GM23338 (cell line): ENCODE measurements around the gene BRPF3. TPM values are rescaled to one million over a fixed set of nuclear protein-coding genes. Genes with fewer than 3 reads are reported as not detected.

Source experiments
- ATAC-seq: fragments of 200-7000 bp; cut with Tn5 transposase; 3 replicates; pipeline ENCODE4 v1.9.1; 2020
- DNase-seq: peaks from one replicate; pipeline ENCODE4 v3.0.0-alpha.2; 2015; ENCODE audit warnings: low spot score
- H2AFZ ChIP-seq: fragments of 200-600 bp; sonication (generic); 2 replicates; pipeline ENCODE4 v1.8.0; 2016; ENCODE audit warnings: antibody characterized with exemption, mild to moderate bottlenecking, moderate library complexity
- H3F3A ChIP-seq: fragments of 200-600 bp; sonication (generic); replicated peaks from 2 replicates; pipeline ENCODE4 v1.8.0; 2017; ENCODE audit warnings: antibody characterized with exemption, mixed run types, low read depth
- H3K27ac ChIP-seq: fragments of 200-600 bp; sonication (generic); 2 replicates; pipeline ENCODE4 v1.6.1; 2016; ENCODE audit warnings: low read depth
- H3K27me3 ChIP-seq: fragments of 200-600 bp; sonication (generic); 2 replicates; pipeline ENCODE4 v1.8.0; 2016; ENCODE audit warnings: mild to moderate bottlenecking, mixed run types, moderate library complexity; ENCODE audit not compliant: insufficient read depth
- H3K36me3 ChIP-seq: fragments of 200-600 bp; sonication (generic); 2 replicates; pipeline ENCODE4 v1.8.0; 2016; ENCODE audit warnings: mild to moderate bottlenecking; ENCODE audit not compliant: insufficient read depth
- H3K4me1 ChIP-seq: fragments of 200-600 bp; sonication (generic); 2 replicates; pipeline ENCODE4 v1.8.0; 2016; ENCODE audit warnings: mild to moderate bottlenecking, moderate library complexity; ENCODE audit not compliant: insufficient read depth
- H3K4me2 ChIP-seq: fragments of 200-600 bp; sonication (generic); 2 replicates; pipeline ENCODE4 v1.7.1; 2017; ENCODE audit warnings: mixed run types
- H3K4me3 ChIP-seq: fragments of 200-600 bp; sonication (generic); 2 replicates; pipeline ENCODE4 v1.6.1; 2016; ENCODE audit warnings: mixed run types
- H3K79me2 ChIP-seq: fragments of 200-600 bp; sonication (generic); replicated peaks from 2 replicates; pipeline ENCODE4 v1.8.0; 2017; ENCODE audit warnings: mild to moderate bottlenecking; ENCODE audit not compliant: insufficient read depth
- H3K9me2 ChIP-seq: fragments of 200-600 bp; sonication (generic); 2 replicates; pipeline ENCODE4 v1.8.0; 2017; ENCODE audit not compliant: insufficient read depth
- H4K20me1 ChIP-seq: fragments of 200-600 bp; sonication (generic); replicated peaks from 2 replicates; pipeline ENCODE4 v1.8.0; 2017; ENCODE audit warnings: mild to moderate bottlenecking; ENCODE audit not compliant: insufficient read depth
- H3K27ac Mint-ChIP-seq: 2 replicates; pipeline ENCODE4 v1.8.0; 2020; ENCODE audit warnings: inconsistent platforms, mild to moderate bottlenecking, moderate library complexity, mixed read lengths
- H3K27me3 Mint-ChIP-seq: 3 replicates; pipeline ENCODE4 v1.8.0; 2022; ENCODE audit warnings: low read depth, mild to moderate bottlenecking, moderate library complexity, mixed read lengths, inconsistent platforms; ENCODE audit not compliant: insufficient read depth, poor library complexity
- H3K36me3 Mint-ChIP-seq: 3 replicates; pipeline ENCODE4 v1.8.0; 2021; ENCODE audit warnings: low read depth, mild to moderate bottlenecking, inconsistent platforms, moderate library complexity, mixed read lengths
- H3K4me1 Mint-ChIP-seq: 3 replicates; pipeline ENCODE4 v1.8.0; 2020; ENCODE audit warnings: mild to moderate bottlenecking, inconsistent platforms, mixed read lengths
- H3K4me3 Mint-ChIP-seq: 3 replicates; pipeline ENCODE4 v1.8.0; 2021; ENCODE audit warnings: moderate library complexity, mild to moderate bottlenecking, inconsistent platforms, mixed read lengths
- H3K9me3 Mint-ChIP-seq: 3 replicates; pipeline ENCODE4 v1.8.0; 2020; ENCODE audit warnings: moderate library complexity, mild to moderate bottlenecking, inconsistent platforms, mixed read lengths
- CREB1 ChIP-seq: fragments of 250-450 bp; sonication (Bioruptor Pico); IDR thresholded peaks from 2 replicates; pipeline ENCODE4 v1.5.0; 2020; ENCODE audit warnings: low read depth, mild to moderate bottlenecking, moderate library complexity
- EZH2 ChIP-seq: fragments of 200-600 bp; sonication (generic); IDR thresholded peaks from one replicate; pipeline ENCODE4 v1.8.0; 2017; ENCODE audit warnings: antibody characterized with exemption, mild to moderate bottlenecking, low read depth; ENCODE audit not compliant: unreplicated experiment
- EZH2phosphoT487 ChIP-seq: fragments of 200-600 bp; sonication (generic); IDR thresholded peaks from one replicate; pipeline ENCODE4 v1.8.1; 2018; ENCODE audit warnings: antibody characterized with exemption; ENCODE audit not compliant: unreplicated experiment
- JUNB ChIP-seq: IDR thresholded peaks from one replicate; pipeline ENCODE4 v1.6.1; 2016; ENCODE audit warnings: antibody characterized with exemption; ENCODE audit not compliant: unreplicated experiment
- NANOG ChIP-seq: IDR thresholded peaks from 2 replicates; pipeline ENCODE4 v1.6.1; 2016; ENCODE audit warnings: antibody characterized with exemption, borderline replicate concordance
- POLR2AphosphoS5 ChIP-seq: IDR thresholded peaks from 2 replicates; pipeline ENCODE4 v1.6.1; 2016; ENCODE audit warnings: antibody characterized with exemption, low read depth
- STAT1 ChIP-seq: IDR thresholded peaks from one replicate; pipeline ENCODE4 v1.6.1; 2016; ENCODE audit warnings: antibody characterized with exemption; ENCODE audit not compliant: unreplicated experiment
- ZNF114 ChIP-seq: fragments of 250-450 bp; sonication (Bioruptor Pico); IDR thresholded peaks from 2 replicates; pipeline ENCODE4 v1.5.0; 2020; ENCODE audit warnings: mild to moderate bottlenecking, moderate library complexity
- ZNF331 ChIP-seq: fragments of 250-450 bp; sonication (Bioruptor Pico); IDR thresholded peaks from 2 replicates; pipeline ENCODE4 v1.5.0; 2020; ENCODE audit warnings: low read depth, mild to moderate bottlenecking, moderate library complexity
- polyA plus RNA-seq: library from polyadenylated mRNA; unstranded; fragments of >200 nt; fragmentation: Nextera tagmentation; extraction: Ambion mirVana; gene quantifications from 2 replicates; pipeline ENCODE4 v1.2.1, GENCODE V29; 2016
- total RNA-seq: library from RNA; depleted of rRNA; stranded (reverse); fragments of >200 nt; shearing (Covaris generic); gene quantifications from 2 replicates; pipeline ENCODE4 v1.2.3, GENCODE V29; 2014
- TF ChIP-seq, protein P1 (sequence below), 2 experiments: fragments of 200-600 bp in 1 of 2; sonication (generic) in 1 of 2; conservative IDR thresholded peaks; 2 replicates each; pipeline versions ENCODE4 v1.5.1 to v1.6.1; 2016 to 2017; ENCODE audit warnings: antibody characterized with exemption in 2 of 2, low read depth in 2 of 2, mild to moderate bottlenecking in 2 of 2, moderate library complexity in 1 of 2
- TF ChIP-seq, protein P2 (sequence below): IDR thresholded peaks from one replicate; pipeline ENCODE4 v1.6.1; 2018; ENCODE audit warnings: antibody characterized with exemption; ENCODE audit not compliant: unreplicated experiment
- TF ChIP-seq, protein P3 (sequence below): IDR thresholded peaks from 2 replicates; pipeline ENCODE4 v1.6.1; 2016; ENCODE audit warnings: antibody characterized with exemption
- TF ChIP-seq, protein P4 (sequence below): fragments of 250-450 bp; sonication (Bioruptor Pico); IDR thresholded peaks from 2 replicates; pipeline ENCODE4 v1.5.0; 2020; ENCODE audit warnings: mild to moderate bottlenecking, moderate library complexity

The BRPF3 gene
- total and polyA plus RNA-seq, 2 experiments from 2014 or later: 11.8 to 33.2 TPM

- Histone ChIP-seq H3K36me3 (peaks cover 34% of the 10 kb centered on the region), H3K4me3 (no peak overlapping the region), H3K79me2 (no peaks in the 10 kb centered on the region), H3K4me2 (no peak overlapping the region), H3K27ac (no peak overlapping the region), H3K9me2 (no peaks in the 10 kb centered on the region), H2AFZ (no peak overlapping the region), H3F3A (no peaks in the 10 kb centered on the region), H4K20me1 (peaks cover 8% of the 10 kb centered on the region), H3K27me3 (no peaks in the 10 kb centered on the region), H3K4me1 (no peaks in the 10 kb centered on the region)
- H3K27me3 Mint-ChIP-seq: no peaks in the 10 kb centered on the region
- H3K27ac Mint-ChIP-seq: no peak overlapping the region
- no peak for TF ChIP-seq STAT1
- TF ChIP-seq POLR2AphosphoS5: no peak
- TF ChIP-seq ZNF114 (CRISPR knock-in tag): no peak
- TF ChIP-seq, protein P1, sequence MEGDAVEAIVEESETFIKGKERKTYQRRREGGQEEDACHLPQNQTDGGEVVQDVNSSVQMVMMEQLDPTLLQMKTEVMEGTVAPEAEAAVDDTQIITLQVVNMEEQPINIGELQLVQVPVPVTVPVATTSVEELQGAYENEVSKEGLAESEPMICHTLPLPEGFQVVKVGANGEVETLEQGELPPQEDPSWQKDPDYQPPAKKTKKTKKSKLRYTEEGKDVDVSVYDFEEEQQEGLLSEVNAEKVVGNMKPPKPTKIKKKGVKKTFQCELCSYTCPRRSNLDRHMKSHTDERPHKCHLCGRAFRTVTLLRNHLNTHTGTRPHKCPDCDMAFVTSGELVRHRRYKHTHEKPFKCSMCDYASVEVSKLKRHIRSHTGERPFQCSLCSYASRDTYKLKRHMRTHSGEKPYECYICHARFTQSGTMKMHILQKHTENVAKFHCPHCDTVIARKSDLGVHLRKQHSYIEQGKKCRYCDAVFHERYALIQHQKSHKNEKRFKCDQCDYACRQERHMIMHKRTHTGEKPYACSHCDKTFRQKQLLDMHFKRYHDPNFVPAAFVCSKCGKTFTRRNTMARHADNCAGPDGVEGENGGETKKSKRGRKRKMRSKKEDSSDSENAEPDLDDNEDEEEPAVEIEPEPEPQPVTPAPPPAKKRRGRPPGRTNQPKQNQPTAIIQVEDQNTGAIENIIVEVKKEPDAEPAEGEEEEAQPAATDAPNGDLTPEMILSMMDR (conservative IDR thresholded peaks at IDR 0.05; ENCODE audit: low read depth in 2 of 2): no peak
- no peak for TF ChIP-seq JUNB
- no peak for TF ChIP-seq EZH2
- no peak for TF ChIP-seq EZH2phosphoT487
- TF ChIP-seq NANOG: no peak
- no peak for TF ChIP-seq ZNF331 (CRISPR knock-in tag)
- TF ChIP-seq, protein P2, sequence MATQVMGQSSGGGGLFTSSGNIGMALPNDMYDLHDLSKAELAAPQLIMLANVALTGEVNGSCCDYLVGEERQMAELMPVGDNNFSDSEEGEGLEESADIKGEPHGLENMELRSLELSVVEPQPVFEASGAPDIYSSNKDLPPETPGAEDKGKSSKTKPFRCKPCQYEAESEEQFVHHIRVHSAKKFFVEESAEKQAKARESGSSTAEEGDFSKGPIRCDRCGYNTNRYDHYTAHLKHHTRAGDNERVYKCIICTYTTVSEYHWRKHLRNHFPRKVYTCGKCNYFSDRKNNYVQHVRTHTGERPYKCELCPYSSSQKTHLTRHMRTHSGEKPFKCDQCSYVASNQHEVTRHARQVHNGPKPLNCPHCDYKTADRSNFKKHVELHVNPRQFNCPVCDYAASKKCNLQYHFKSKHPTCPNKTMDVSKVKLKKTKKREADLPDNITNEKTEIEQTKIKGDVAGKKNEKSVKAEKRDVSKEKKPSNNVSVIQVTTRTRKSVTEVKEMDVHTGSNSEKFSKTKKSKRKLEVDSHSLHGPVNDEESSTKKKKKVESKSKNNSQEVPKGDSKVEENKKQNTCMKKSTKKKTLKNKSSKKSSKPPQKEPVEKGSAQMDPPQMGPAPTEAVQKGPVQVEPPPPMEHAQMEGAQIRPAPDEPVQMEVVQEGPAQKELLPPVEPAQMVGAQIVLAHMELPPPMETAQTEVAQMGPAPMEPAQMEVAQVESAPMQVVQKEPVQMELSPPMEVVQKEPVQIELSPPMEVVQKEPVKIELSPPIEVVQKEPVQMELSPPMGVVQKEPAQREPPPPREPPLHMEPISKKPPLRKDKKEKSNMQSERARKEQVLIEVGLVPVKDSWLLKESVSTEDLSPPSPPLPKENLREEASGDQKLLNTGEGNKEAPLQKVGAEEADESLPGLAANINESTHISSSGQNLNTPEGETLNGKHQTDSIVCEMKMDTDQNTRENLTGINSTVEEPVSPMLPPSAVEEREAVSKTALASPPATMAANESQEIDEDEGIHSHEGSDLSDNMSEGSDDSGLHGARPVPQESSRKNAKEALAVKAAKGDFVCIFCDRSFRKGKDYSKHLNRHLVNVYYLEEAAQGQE: no peak
- TF ChIP-seq CREB1: no peak
- TF ChIP-seq, protein P3, sequence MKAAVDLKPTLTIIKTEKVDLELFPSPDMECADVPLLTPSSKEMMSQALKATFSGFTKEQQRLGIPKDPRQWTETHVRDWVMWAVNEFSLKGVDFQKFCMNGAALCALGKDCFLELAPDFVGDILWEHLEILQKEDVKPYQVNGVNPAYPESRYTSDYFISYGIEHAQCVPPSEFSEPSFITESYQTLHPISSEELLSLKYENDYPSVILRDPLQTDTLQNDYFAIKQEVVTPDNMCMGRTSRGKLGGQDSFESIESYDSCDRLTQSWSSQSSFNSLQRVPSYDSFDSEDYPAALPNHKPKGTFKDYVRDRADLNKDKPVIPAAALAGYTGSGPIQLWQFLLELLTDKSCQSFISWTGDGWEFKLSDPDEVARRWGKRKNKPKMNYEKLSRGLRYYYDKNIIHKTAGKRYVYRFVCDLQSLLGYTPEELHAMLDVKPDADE: no peak
- TF ChIP-seq, protein P4, sequence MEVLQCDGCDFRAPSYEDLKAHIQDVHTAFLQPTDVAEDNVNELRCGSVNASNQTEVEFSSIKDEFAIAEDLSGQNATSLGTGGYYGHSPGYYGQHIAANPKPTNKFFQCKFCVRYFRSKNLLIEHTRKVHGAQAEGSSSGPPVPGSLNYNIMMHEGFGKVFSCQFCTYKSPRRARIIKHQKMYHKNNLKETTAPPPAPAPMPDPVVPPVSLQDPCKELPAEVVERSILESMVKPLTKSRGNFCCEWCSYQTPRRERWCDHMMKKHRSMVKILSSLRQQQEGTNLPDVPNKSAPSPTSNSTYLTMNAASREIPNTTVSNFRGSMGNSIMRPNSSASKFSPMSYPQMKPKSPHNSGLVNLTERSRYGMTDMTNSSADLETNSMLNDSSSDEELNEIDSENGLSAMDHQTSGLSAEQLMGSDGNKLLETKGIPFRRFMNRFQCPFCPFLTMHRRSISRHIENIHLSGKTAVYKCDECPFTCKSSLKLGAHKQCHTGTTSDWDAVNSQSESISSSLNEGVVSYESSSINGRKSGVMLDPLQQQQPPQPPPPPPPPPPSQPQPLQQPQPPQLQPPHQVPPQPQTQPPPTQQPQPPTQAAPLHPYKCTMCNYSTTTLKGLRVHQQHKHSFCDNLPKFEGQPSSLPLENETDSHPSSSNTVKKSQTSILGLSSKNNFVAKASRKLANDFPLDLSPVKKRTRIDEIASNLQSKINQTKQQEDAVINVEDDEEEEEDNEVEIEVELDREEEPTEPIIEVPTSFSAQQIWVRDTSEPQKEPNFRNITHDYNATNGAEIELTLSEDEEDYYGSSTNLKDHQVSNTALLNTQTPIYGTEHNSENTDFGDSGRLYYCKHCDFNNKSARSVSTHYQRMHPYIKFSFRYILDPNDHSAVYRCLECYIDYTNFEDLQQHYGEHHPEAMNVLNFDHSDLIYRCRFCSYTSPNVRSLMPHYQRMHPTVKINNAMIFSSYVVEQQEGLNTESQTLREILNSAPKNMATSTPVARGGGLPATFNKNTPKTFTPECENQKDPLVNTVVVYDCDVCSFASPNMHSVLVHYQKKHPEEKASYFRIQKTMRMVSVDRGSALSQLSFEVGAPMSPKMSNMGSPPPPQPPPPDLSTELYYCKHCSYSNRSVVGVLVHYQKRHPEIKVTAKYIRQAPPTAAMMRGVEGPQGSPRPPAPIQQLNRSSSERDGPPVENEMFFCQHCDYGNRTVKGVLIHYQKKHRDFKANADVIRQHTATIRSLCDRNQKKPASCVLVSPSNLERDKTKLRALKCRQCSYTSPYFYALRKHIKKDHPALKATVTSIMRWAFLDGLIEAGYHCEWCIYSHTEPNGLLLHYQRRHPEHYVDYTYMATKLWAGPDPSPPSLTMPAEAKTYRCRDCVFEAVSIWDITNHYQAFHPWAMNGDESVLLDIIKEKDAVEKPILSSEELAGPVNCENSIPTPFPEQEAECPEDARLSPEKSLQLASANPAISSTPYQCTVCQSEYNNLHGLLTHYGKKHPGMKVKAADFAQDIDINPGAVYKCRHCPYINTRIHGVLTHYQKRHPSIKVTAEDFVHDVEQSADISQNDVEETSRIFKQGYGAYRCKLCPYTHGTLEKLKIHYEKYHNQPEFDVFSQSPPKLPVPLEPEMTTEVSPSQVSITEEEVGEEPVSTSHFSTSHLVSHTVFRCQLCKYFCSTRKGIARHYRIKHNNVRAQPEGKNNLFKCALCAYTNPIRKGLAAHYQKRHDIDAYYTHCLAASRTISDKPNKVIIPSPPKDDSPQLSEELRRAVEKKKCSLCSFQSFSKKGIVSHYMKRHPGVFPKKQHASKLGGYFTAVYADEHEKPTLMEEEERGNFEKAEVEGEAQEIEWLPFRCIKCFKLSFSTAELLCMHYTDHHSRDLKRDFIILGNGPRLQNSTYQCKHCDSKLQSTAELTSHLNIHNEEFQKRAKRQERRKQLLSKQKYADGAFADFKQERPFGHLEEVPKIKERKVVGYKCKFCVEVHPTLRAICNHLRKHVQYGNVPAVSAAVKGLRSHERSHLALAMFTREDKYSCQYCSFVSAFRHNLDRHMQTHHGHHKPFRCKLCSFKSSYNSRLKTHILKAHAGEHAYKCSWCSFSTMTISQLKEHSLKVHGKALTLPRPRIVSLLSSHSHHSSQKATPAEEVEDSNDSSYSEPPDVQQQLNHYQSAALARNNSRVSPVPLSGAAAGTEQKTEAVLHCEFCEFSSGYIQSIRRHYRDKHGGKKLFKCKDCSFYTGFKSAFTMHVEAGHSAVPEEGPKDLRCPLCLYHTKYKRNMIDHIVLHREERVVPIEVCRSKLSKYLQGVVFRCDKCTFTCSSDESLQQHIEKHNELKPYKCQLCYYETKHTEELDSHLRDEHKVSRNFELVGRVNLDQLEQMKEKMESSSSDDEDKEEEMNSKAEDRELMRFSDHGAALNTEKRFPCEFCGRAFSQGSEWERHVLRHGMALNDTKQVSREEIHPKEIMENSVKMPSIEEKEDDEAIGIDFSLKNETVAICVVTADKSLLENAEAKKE (CRISPR knock-in tag): no peak
- no peaks in the 10 kb centered on the region for H3K4me1 Mint-ChIP-seq
- H3K36me3 Mint-ChIP-seq: peaks cover 56% of the 10 kb centered on the region
- ATAC-seq (no peak), DNase-seq (no peak)
- no peak overlapping the region for H3K4me3 Mint-ChIP-seq
- no peaks in the 10 kb centered on the region for H3K9me3 Mint-ChIP-seq
Observed at GRCh38 chr6:36223706-36224105, 27.2 kb downstream of the BRPF3 start.
